HG03097 (cell line): ENCODE results near the gene TGFBRAP1.
A peak's percentile ranks its signal among the peaks of the same experiment; 100 is the strongest.

Experiments used
- ATAC-seq: cut with Tn5 transposase; IDR thresholded peaks from one replicate; pipeline ENCODE4 v1.9.1; 2021; ENCODE audit not compliant: unreplicated experiment, low FRiP score

The TGFBRAP1 gene

DNA sequence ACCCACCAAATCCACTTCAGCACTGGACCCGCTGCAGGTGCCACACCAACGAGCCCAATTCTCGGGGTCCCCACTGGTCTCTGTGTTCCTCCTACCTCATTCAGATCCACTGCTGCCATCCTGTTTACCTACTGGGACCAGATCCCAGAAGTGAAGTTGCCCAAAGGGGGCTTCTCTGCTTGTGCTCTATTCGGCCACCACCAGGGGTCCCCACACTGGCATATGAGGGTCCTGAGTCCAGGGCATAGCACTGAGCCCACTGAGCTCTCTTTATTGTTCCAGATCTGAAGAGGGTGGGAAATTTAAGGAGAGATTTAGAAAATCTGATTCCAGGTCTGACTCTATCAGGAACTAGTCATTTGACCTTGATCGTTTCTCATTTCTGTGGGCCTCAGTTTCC is 85.6 kb downstream of the TGFBRAP1 start:
- no peak for ATAC-seq

DNA sequence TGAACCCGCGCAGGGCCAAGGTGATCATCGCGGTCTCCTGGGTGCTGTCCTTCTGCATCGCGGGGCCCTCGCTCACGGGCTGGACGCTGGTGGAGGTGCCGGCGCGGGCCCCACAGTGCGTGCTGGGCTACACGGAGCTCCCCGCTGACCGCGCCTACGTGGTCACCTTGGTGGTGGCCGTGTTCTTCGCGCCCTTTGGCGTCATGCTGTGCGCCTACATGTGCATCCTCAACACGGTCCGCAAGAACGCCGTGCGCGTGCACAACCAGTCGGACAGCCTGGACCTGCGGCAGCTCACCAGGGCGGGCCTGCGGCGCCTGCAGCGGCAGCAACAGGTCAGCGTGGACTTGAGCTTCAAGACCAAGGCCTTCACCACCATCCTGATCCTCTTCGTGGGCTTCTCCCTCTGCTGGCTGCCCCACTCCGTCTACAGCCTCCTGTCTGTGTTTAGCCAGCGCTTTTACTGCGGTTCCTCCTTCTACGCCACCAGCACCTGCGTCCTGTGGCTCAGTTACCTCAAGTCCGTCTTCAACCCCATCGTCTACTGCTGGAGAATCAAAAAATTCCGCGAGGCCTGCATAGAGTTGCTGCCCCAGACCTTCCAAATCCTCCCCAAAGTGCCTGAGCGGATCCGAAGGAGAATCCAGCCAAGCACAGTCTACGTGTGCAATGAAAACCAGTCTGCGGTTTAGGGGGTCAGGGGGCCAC is 87.1 kb downstream of the TGFBRAP1 start:
- ATAC-seq, result no peak

DNA sequence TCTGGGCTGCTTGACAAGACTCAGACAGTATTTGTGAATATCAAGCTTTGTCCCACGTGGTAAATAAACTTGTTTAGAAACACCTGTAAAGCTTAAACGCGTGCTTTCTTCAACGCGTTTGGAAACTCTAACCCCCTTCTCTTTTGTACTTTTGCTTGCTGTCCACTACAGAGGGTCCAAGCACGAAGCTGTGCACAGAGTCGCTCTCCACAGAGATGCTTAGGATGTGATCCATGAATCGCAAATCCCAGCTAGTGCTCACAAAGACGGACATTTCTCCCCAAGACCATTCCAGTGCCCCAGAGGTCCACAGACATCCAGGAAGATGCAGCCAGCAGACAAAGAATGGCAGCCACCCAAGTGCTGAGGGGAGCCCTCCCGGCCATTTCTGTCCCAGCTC is 88.1 kb downstream of the TGFBRAP1 start, which contains the start of gene GPR45:
Gene GPR45, plus strand, starts transcription at position 301 of the 400 bp plus-strand sequence. CDS start 116 bp downstream, outside the sequence.
- ATAC-seq, result no peak

DNA sequence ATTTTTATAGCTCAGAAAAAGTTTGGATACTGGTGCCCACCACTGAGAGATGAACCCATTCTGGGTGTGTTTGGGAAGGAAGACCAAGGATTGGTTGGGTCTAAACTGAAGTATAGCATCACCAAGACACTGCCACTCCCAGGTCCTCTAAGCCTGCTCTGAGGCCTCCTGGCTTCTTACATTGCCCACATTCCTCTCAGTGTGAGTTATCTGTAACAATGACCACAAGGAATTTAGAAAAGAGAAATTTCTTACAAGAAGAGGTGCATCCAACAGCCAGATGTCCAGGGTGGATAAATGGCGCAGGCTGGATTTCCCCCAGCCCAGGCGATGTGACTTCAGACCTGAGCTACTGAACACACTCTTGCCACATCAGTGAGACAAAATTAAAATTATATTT is 89.6 kb downstream of the TGFBRAP1 start:
- ATAC-seq, result no peak

DNA sequence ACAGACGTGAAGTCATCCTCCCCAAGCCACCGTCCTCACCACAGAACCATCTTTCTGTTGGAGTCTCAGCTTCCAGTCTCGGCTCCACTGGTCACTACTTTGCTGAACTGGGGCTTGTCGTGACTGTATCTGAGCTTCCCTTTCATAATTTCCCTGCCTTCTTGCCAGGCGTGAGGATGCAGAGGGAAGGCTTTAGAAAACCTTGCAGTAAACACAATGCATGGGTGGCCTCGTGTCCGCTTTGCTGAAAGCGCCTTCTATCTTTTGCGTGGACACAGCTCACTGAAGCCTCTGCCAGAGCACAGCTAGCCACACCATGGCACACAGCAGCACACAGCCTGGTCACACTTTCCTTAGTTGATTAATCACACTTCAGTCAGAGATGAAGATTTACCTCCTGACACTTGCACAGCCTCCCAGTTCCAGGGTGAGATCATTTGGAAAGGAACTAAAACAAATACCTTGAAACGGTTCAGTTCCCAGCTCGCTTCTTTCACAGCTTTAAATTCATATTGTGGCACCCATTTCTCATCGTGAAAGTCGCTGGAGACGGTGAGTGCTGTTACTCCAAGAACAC is 90.8 kb downstream of the TGFBRAP1 start:
- ATAC-seq, result no peak

DNA sequence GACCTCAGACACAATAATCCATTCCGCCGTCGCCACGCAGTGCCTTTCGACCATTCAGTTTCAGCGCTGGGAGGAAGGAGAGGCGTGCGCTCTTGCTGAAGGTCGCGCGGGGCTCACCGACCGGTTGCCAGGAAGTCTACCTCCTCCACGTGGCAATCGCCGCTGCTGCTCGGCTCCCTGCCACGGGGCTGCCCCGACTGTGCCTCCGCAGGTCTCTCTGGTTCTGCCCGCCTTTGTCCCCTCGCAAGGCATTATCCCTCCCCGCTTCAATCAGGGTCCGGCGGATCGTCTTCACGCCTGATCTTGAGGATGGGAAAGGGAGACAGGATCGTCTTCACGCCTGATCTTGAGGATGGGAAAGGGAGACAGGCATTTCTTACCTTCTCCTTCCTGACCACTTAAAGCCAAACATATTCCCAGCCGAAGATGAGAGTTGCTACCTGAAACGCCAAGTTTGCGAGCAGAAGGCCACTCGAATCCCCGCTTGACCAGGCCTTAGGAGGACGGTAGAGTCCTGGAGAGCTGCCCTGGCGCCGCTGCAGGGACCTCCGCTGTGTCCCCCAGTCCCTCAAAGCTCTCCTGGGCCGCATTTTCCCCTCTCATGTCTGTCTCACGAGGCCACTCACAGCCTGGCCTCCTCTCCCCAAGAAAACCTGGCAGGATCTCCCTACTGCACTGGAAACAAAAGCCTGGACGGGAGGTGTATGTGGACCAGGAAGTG is 92.3 kb downstream of the TGFBRAP1 start:
- ATAC-seq, result no peak

DNA sequence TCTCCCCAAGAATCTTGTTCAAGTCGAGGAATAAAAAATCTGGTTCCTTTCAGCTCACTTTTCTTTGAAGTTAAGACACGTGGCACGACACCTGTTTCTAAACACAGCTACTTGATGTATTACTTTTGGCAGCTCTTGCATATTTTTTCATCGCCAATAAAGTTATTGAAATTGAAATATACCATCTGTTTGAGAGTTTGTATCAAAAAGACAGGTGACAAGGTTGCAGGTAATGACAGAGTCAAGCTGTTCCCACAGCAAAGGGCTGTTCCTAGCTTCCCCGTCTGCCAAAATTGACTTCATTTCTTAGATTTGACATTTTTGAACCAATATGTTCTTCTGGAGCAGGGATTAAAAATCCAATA is 93.5 kb downstream of the TGFBRAP1 start:
- ATAC-seq, result no peak

DNA sequence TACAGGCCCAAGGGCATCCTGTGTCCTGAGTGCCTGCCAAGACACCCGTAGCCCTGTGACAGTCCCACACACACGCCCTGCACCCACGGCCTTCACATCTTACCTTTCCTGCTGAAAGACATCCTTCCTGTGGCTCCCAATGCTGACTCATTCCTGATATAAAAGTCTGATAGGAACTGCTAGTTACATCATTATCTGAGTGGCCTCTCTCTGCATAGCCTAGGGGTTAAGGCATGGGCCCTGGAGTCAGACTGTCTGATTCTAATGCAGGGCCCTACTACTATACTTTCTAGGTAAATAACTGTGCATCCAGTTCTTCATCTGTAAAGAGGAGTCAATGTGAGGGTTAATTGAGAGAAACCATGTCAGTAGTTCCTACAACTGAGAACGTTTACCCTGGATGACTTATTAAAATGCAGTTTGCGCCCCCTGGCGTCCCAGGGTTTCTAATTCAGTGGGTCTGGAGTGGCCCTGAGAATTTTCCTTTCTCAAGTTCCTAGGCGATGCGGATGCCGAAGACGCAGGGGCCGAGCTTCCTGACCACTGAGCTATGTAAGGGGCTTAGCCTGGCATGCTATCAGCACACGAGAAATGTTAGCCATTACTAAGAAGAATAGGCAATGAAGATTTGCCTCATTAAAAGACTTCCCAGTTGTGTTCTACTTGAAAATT is 94.0 kb downstream of the TGFBRAP1 start:
- ATAC-seq, result peak; percentile 70

DNA sequence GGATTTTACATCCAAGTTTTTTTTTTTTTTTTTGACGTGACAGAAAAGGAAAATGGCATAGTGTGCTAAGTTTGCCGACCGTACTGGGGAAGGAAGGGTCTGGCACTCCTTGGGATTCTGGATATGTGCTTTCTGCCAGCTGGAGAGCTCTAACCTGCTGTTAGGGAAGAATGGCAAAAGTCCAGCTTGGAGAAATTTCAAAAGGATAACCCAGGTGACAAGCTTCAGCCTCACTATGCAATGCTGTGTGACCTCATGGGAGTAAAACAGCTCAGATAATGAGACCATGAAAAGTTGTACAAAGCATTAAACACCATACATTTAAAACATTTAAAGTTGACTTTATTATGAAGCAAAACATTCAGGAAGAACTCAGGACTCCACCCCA is 98.3 kb downstream of the TGFBRAP1 start:
- no peak for ATAC-seq

DNA sequence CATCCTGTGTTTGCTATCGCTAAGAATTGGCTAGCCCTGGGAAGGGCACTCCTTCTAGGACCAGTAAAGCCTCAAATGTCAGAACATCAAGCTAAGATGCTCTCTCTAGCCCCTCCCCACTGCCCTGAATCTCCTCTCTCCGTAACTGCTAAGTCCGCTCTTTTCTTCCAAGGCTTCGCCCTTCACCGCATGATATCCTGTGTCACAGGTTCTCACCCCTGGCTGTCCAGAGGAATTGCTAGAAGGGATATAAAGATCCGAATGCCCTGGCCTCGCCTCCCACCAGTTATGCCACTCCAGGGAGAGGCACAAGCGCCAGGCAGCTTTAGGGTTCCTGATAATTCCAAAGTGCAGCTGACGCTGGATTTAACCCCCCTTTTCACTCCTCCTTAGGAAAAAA is 105.1 kb downstream of the TGFBRAP1 start:
- ATAC-seq, result no peak

DNA sequence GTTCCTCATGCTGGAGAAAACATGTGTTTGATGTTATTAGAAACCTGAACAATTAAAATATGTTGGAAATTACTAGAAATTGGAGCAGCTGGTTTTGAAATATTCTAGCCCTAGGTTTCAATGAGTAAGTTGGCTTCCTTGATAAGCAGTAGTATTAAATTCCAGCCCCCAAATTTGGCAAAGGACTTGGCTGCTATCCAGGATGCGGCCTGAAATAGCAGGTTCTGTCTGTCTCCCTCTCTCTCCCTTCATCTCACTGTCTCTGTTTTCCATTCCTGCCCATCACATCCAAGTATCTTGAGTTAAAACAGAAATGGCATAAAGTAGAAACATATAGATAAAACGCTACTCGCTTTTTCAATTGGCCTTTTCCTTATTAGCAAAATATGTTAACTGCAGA is 108.9 kb downstream of the TGFBRAP1 start:
- no peak for ATAC-seq

DNA sequence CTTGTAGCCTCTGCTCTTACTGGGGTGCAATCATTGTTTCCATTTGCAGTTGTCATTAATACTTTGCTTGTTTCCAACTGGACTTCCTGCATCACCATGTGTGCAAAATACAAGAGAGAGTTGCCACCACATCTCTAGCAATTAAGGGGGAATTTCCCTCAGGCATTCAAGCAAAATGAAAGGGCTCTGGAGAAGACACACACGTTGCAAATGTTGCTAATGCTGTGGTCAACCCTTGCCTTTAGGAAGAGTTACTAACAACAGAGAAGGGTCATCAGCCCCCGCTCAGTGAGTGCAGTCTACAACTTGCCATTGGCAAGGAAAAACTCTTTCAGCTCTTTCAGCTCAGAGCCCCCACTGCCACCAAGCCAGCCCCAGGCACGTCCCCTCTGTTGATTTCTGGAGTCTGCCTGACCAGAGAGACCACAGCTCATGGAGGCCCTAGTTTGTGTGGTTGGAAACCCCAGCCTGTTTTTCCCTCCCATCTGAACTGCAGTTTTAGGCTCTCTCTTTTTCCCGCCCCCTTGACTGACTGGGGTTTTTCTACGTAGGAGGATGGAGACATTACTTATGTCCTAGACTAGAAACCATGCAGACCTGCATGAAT is 113.8 kb downstream of the TGFBRAP1 start:
- no peak for ATAC-seq
